ENCODE measurements around the gene RAB31.

The RAB31 gene

DNA sequence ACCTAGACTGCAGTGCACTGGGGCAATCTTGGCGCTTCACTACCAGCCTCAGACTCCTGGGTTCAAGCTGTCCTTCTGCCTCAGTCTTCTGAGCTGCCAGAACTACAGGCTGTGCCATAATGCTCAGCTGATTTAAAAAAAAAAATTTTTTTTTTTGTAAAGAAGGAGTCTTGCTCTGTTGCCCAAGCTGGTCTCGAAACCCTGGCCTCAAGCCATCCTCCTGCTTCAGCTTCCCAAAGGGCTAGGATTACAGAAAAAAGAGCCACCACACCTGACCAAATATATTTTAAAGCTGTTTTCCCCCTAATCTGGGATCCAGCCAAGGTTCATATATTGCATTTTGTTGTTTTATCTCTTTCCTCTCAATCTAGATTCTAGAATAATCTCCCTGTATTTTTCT is 82.2 kb downstream of the RAB31 start:
- in situ Hi-C loops (cut with MboI; ENCODE audit: low sequenced_read_pairs, unreplicated experiment) = no loop called here
- TF ChIP-seq, protein P1, sequence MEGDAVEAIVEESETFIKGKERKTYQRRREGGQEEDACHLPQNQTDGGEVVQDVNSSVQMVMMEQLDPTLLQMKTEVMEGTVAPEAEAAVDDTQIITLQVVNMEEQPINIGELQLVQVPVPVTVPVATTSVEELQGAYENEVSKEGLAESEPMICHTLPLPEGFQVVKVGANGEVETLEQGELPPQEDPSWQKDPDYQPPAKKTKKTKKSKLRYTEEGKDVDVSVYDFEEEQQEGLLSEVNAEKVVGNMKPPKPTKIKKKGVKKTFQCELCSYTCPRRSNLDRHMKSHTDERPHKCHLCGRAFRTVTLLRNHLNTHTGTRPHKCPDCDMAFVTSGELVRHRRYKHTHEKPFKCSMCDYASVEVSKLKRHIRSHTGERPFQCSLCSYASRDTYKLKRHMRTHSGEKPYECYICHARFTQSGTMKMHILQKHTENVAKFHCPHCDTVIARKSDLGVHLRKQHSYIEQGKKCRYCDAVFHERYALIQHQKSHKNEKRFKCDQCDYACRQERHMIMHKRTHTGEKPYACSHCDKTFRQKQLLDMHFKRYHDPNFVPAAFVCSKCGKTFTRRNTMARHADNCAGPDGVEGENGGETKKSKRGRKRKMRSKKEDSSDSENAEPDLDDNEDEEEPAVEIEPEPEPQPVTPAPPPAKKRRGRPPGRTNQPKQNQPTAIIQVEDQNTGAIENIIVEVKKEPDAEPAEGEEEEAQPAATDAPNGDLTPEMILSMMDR (IDR thresholded peaks at IDR 0.05; ENCODE audit: borderline replicate concordance, control extremely low read depth, extremely low read depth, insufficient read depth, missing control alignments) = no peak
- DNase-seq (ENCODE audit: low spot score) = no peak

- in situ Hi-C loops (cut with MboI; ENCODE audit: low sequenced_read_pairs, unreplicated experiment) = no loop called here
- TF ChIP-seq, protein P1 (IDR thresholded peaks at IDR 0.05; ENCODE audit: borderline replicate concordance, control extremely low read depth, extremely low read depth, insufficient read depth, missing control alignments) = no peak
- DNase-seq (ENCODE audit: low spot score) = no peak
These were observed 83.9 kb downstream of the RAB31 start for GRCh38 chr18:9791991-9792390.

- TF ChIP-seq, protein P1 (IDR thresholded peaks at IDR 0.05; ENCODE audit: borderline replicate concordance, control extremely low read depth, extremely low read depth, insufficient read depth, missing control alignments) = peak; percentile 27
- in situ Hi-C loops (cut with MboI; ENCODE audit: low sequenced_read_pairs, unreplicated experiment) = no loop called here
- peak; percentile 34 for DNase-seq (ENCODE audit: low spot score)
These were observed 84.6 kb downstream of the RAB31 start for GRCh38 chr18:9792565-9793245.

- TF ChIP-seq, protein P1 (IDR thresholded peaks at IDR 0.05; ENCODE audit: borderline replicate concordance, control extremely low read depth, extremely low read depth, insufficient read depth, missing control alignments) = no peak
- in situ Hi-C loops (cut with MboI; ENCODE audit: low sequenced_read_pairs, unreplicated experiment) = no loop called here
- DNase-seq (ENCODE audit: low spot score) = no peak
These were observed 87.9 kb downstream of the RAB31 start for GRCh38 chr18:9796011-9796410.

GRCh38 chr18:9796935-9797549 is 88.9 kb downstream of the RAB31 start:
- TF ChIP-seq, protein P1 (IDR thresholded peaks at IDR 0.05; ENCODE audit: borderline replicate concordance, control extremely low read depth, extremely low read depth, insufficient read depth, missing control alignments) = no peak
- in situ Hi-C loops (cut with MboI; ENCODE audit: low sequenced_read_pairs, unreplicated experiment) = no loop called here
- no peak for DNase-seq (ENCODE audit: low spot score)

DNA sequence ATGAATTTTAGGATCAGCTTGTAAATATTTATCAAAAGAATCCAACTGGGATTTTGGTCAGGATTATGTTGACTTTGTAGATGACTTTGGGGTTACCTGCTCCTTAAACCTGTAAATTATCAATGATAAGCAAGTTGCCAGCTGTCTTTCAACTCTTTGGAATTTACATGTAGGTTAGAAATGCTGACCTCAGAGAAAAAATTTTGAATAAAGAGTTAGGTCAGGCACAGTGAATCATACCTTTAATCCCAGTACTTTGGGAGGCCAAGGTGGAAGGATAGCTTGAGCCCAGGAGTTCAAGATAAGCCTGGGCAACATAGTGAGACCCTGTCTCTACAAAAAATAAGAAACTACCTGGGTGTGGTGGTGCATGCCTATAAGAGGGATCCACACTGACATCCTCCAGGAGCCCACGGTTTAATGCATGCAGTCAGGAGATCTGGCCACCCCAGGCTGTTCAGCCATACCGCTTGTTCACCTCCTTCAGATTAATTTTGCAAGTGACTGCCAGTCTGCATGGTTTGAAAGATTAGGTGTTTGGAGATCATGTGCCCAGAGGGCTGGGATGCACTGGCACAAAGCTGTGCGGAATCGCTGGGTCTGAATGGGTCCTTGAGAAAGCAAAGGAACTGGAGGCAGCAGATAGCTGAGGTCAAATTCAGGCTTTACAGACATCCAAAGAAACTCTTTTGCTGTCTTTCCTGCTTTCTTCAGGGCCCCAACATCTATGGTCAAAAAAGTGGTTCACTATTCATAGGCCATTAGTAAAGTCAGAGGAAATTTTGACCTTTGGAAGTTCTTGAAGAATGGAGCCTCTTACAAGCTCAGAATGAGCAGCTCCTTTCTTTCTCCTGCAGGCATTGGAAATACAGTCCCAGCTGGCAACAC is 94.3 kb downstream of the RAB31 start:
- in situ Hi-C loops (cut with MboI; ENCODE audit: low sequenced_read_pairs, unreplicated experiment) = no loop called here
- DNase-seq (ENCODE audit: low spot score) = no peak
- TF ChIP-seq, protein P1 (IDR thresholded peaks at IDR 0.05; ENCODE audit: borderline replicate concordance, control extremely low read depth, extremely low read depth, insufficient read depth, missing control alignments) = no peak
